Urothelium cell line (cell line): Measurements from ENCODE around the gene TXNL1.

Experiments used
- DNase-seq: peaks from one replicate; pipeline ENCODE4 v3.0.0; 2011; ENCODE audit warnings: low spot score, mixed read lengths
- FAIRE-seq: peaks from 2 replicates; lab custom pipeline; 2011; peaks lifted over from hg19 to GRCh38; lab: Jason Lieb, UNC

TXNL1 gene

GRCh38 chr18:56647071-56647470 is 8.7 kb upstream of the TXNL1 start:
- DNase-seq: no peak
- FAIRE-seq: no peak

- no peak for DNase-seq
- no peak for FAIRE-seq
These were observed 7.1 kb upstream of the TXNL1 start for GRCh38 chr18:56645415-56646016.

GRCh38 chr18:56643381-56643780 is 5.0 kb upstream of the TXNL1 start:
- FAIRE-seq: no peak
- no peak for DNase-seq

GRCh38 chr18:56641714-56642337 is 3.4 kb upstream of the TXNL1 start:
- FAIRE-seq (no peak), DNase-seq (no peak)

GRCh38 chr18:56639571-56639970 is 1.2 kb upstream of the TXNL1 start:
- DNase-seq (no peak), FAIRE-seq (no peak)

GRCh38 chr18:56639104-56639381 is 651 bp upstream of the TXNL1 start:
- DNase-seq (no peak), FAIRE-seq (no peak)

GRCh38 chr18:56637711-56638231 is 621 bp downstream of the TXNL1 start:
- DNase-seq: no peak
- no peak for FAIRE-seq

- FAIRE-seq (no peak), DNase-seq (no peak)
These were observed 1.2 kb downstream of the TXNL1 start for GRCh38 chr18:56637176-56637575.

GRCh38 chr18:56635007-56635406 is 3.4 kb downstream of the TXNL1 start:
- DNase-seq (no peak), FAIRE-seq (no peak)

GRCh38 chr18:56632070-56633022 is 6.0 kb downstream of the TXNL1 start:
- no peak for DNase-seq
- FAIRE-seq: no peak

- DNase-seq: no peak
- FAIRE-seq: no peak
These were observed 10.4 kb downstream of the TXNL1 start for GRCh38 chr18:56627991-56628390.

- no peak for FAIRE-seq
- no peak for DNase-seq
These were observed 22.5 kb downstream of the TXNL1 start for GRCh38 chr18:56615738-56616520.

- no peak for DNase-seq
- FAIRE-seq: no peak
These were observed 31.8 kb downstream of the TXNL1 start for GRCh38 chr18:56606618-56607017.

- FAIRE-seq (no peak), DNase-seq (no peak)
These were observed 40.0 kb downstream of the TXNL1 start for GRCh38 chr18:56598422-56598821.

GRCh38 chr18:56593906-56594305 is 44.5 kb downstream of the TXNL1 start:
- no peak for FAIRE-seq
- peak; percentile 9 for DNase-seq

- DNase-seq: no peak
- no peak for FAIRE-seq
These were observed 58.4 kb downstream of the TXNL1 start for GRCh38 chr18:56580026-56580425.

GRCh38 chr18:56579451-56579850 is 58.9 kb downstream of the TXNL1 start:
- FAIRE-seq (no peak), DNase-seq (no peak)

GRCh38 chr18:56576826-56577573 is 61.4 kb downstream of the TXNL1 start:
- DNase-seq (no peak), FAIRE-seq (no peak)

- FAIRE-seq (no peak), DNase-seq (peak; percentile 24)
These were observed 62.4 kb downstream of the TXNL1 start for GRCh38 chr18:56575819-56576663.
